ENCODE measurements around the gene DUOXA1.
"Not testable (repeated sequence)": the region's sequence is repeated elsewhere in the genome, so short reads cannot be mapped to it uniquely, and the experiment has no call there.

DUOXA1 gene

DNA sequence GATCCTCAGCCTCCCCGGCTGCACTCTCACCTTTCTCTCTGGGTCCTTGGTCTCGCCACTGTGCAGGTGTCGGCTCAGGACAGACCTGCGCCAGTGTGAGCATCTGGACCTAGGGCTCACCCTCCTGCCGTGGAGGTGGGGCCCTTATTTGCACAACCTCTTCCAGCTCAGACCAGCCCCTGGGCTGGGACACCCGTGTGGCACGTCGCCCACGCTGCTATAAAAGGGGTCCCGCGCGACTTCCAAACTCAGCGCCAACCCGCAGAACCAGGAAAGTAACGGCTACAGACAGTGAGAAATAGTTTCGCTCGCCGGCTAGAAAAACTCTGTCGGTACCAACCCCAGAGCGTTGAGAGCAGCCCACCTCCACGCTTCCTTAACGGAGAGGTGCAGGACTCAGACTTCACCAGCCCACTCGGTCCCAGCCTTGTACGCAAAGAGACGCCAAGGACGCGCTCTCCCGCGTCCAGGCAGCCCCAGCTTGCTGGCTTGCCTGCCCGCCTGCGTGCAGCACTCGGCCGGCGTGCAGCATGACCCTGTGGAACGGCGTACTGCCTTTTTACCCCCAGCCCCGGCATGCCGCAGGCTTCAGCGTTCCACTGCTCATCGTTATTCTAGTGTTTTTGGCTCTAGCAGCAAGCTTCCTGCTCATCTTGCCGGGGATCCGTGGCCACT lies 15.5 kb downstream of the DUOXA1 start, which contains the start of the genes DUOX2 and DUOXA2:
TSS of gene DUOX2 (minus strand) at position 97 of the 675 bp plus-strand sequence. CDS start 761 bp downstream, outside the sequence.
TSS of gene DUOXA2 (plus strand) at position 251 of the 675 bp plus-strand sequence. CDS start at position 531, 280 bp downstream.
- DNase-seq (ENCODE audit: low read depth in 2 of 3, low spot score in 2 of 3) = no peak

GRCh38 chr15:45113380-45113990 lies 16.2 kb downstream of the DUOXA1 start:
- no peak for DNase-seq (ENCODE audit: low read depth in 2 of 3, low spot score in 2 of 3)

DNA sequence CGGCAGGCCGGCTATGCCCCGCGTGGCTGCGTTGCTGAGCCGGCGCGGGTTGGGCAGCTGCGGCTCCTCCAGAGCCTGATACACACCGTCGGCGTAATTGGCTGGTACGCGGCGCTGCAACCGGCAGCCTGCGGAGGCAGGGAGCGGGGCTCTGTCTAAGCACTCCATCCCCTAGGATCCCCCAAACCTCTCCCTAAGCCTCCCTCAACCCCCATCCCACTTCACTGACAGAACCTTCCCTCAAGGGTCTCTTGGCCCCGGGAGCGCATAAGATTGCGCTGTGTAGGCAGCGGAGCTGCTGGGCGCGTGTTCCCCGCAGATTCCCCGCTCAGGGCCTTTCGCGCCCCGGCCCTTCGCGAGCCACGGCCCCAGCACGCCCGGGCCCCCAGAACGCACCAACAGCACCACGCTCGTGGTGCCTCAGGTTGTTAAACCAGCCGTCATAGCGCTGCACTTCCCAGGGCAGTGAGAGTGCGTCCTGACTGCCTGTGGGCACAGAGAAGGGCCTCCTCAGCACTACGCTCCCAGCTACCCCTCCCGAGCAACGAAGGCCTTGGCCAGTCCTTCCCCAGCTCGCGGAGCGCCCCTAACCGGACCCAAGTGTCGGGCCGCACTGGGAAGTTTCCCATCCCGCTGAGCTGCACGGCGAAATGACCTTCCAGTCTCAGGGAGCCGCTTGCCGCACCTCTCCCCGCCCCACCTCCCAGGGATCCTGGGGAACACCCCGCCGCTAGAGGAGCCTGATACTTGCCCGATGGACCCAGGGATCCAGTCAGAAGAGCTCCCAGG lies 16.9 kb downstream of the DUOXA1 start:
- no peak for DNase-seq (ENCODE audit: low read depth in 2 of 3, low spot score in 2 of 3)

GRCh38 chr15:45112143-45112590 lies 17.5 kb downstream of the DUOXA1 start:
- DNase-seq (ENCODE audit: low read depth in 2 of 3, low spot score in 2 of 3) = no peak

GRCh38 chr15:45111390-45112142 lies 18.1 kb downstream of the DUOXA1 start:
- no peak for DNase-seq (ENCODE audit: low read depth in 2 of 3, low spot score in 2 of 3)

DNA sequence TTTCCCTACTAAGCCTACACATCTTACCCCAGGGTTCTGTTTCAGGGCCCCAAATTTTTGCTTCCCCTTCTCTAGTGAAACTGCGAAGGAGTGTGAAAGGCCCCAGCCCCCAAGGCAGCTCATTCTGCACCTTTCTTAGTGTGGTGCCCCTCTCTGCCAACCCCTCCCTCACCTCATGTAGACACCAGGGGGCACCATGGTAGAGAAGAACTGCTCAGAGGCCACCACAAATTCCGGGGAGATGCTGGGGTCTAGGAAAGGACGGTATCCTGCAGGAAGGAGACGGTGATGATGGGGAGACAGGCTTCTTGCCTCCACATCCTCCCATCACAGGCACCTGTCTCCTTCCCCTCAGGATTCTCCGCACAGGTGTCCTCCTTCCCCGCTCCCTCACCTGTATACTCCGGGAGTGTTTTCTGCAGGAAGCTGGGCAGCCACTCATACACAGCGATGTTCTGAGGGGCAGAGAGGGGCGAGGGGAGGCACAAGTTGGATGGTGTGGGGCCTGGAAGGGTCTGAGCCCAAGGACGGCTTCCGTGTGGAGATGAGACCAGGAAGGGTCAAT lies 19.3 kb downstream of the DUOXA1 start:
- no peak for DNase-seq (ENCODE audit: low read depth in 2 of 3, low spot score in 2 of 3)

- DNase-seq (ENCODE audit: low read depth in 2 of 3, low spot score in 2 of 3) = no peak
Observed at GRCh38 chr15:45107941-45108630, 21.6 kb downstream of the DUOXA1 start.

GRCh38 chr15:45106002-45106790 lies 23.5 kb downstream of the DUOXA1 start:
- no peak for DNase-seq (ENCODE audit: low read depth in 2 of 3, low spot score in 2 of 3)

GRCh38 chr15:45105586-45105985 lies 24.1 kb downstream of the DUOXA1 start:
- no peak for DNase-seq (ENCODE audit: low read depth in 2 of 3, low spot score in 2 of 3)

GRCh38 chr15:45104170-45104569 lies 25.5 kb downstream of the DUOXA1 start:
- not testable (repeated sequence) for DNase-seq (ENCODE audit: low read depth in 2 of 3, low spot score in 2 of 3)

DNA sequence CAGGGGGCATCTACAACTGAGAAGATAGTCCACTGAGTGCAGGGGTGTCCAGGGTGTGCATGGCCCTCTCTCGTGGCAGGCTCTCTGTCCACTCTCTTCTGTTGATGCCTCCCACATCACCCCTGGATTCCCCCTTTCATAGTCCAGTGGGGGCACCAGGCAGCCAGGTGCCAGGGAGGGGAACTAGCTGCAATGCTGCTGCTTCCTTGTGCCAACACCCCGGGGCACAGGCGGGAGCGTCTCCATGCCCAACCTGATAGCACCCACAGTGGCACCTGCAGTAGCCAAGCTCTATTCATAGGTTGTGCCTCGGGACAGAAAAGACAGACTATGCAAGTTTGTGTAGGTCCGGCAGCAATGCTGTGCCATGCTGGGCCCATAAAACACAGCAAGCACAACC lies 27.5 kb downstream of the DUOXA1 start:
- DNase-seq (ENCODE audit: low read depth in 2 of 3, low spot score in 2 of 3) = no peak

GRCh38 chr15:45101749-45102148 lies 27.9 kb downstream of the DUOXA1 start:
- DNase-seq (ENCODE audit: low read depth in 2 of 3, low spot score in 2 of 3) = no peak

DNA sequence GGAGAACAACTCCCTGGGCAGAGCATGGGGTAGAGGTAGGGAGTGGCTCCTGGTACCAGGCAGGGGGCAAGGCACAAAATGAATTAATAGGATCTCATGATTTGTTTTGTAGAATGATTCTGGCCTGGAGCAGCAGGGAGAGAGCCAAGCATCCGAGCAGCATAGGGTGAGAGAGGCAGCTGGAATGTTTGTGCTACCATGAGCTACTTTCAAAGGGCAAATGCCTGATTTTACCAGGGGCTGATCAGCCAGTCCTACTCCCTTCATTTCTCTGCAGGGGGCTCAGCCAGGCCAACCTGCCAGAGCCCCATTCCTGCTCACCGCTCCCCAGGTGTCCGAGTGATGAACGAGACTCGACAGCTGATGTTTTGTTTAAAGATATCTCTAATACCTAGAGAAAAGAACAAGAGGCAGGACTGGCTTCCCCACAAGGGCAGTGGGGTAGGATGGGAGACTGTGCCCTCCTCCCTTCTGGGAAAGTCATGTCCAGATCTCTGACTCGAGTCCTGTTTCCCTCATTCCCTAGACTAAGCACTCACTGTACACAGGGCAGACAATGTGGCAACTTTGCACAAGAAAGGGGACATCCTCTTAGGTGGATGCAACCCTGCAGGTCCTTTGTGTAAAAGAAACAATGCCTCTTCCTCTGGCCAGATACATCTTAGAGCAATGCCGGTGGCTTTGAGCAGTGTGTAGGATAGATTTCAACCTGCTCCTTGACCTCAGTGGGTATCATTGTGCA lies 28.6 kb downstream of the DUOXA1 start:
- DNase-seq (ENCODE audit: low read depth in 2 of 3, low spot score in 2 of 3) = no peak

DNA sequence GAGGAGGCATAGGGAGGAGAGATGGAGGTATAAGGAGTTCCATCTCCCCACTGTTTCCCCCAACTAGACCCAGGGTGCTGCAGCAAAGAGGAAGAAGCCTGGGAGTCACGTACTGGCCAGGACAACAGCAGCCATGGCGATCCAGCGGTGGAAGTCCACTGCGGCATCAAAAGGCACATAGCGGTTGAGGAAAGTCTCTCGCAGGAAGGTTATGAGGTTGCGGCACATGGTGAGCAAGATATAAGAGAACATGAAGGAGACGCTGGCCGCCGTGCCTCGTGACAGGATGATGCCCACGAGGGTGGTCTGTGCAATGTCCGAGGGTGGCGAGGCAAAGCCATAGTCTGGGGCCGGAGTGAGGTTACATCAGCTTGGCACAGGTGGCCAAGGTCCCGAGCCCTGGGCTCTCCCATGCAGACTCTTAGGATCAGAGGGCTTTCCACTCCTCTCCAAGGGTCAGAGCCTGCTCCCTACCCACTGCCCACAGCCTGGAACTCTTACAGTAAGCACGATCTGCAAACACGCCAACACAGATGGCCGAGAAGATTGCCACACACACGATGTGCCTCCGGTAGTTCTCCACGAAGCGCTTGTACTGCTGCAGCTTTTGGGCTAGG lies 30.0 kb downstream of the DUOXA1 start:
- DNase-seq (ENCODE audit: low read depth in 2 of 3, low spot score in 2 of 3) = no peak

GRCh38 chr15:45097466-45097865 lies 32.2 kb downstream of the DUOXA1 start:
- no peak for DNase-seq (ENCODE audit: low read depth in 2 of 3, low spot score in 2 of 3)

- DNase-seq (ENCODE audit: low read depth in 2 of 3, low spot score in 2 of 3) = no peak
Observed at GRCh38 chr15:45095661-45096060, 34.0 kb downstream of the DUOXA1 start.

DNA sequence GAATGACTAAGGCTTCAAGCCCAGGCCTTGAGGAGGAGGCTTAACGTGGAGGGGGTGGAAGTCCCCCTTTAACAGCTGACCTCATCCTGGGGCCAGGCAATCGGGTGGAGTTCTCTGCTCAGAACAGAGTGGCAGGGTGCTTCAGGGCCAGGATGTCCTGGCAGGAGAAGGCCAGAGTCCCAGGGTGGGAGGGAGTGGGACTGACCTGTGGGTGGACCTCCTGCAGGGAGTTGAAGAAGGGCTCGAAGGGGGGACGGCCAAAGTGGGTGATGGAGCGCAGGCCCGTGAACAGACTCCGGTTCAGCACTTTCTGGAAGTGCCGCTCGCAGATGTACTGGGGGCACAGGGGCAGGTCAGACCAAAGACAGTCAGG lies 35.3 kb downstream of the DUOXA1 start:
- no peak for DNase-seq (ENCODE audit: low read depth in 2 of 3, low spot score in 2 of 3)

GRCh38 chr15:45093622-45094357 lies 35.9 kb downstream of the DUOXA1 start:
- DNase-seq (ENCODE audit: low read depth in 2 of 3, low spot score in 2 of 3) = no peak

Data from activated CD8-positive, alpha-beta memory T cell treated with anti-CD3 and anti-CD28 coated beads for 48 hours (primary cell).